Keratinocyte (primary cell): ENCODE measurements around the gene GPR15.

Experiments
- CTCF ChIP-seq, 3 experiments: IDR thresholded peaks in 1 of 3; conservative IDR thresholded peaks in 1 of 3; optimal IDR thresholded peaks in 1 of 3; 2 replicates in 2 of 3; 3 replicates in 1 of 3; pipeline versions ENCODE3 to v1.5.1; 2011; ENCODE audit warnings: low read length in 3 of 3, mild to moderate bottlenecking in 3 of 3, moderate library complexity in 2 of 3, control low read depth in 1 of 3, inconsistent platforms in 1 of 3; ENCODE audit not compliant: insufficient read depth in 2 of 3; ENCODE audit errors: extremely low read depth in 1 of 3
- EZH2 ChIP-seq: IDR thresholded peaks from one replicate; pipeline ENCODE4 v1.6.1; 2012; ENCODE audit warnings: inconsistent platforms, mild to moderate bottlenecking, low read length, moderate library complexity

- TF ChIP-seq CTCF (optimal IDR thresholded peaks at IDR 0.05 in 1 of 3, IDR thresholded peaks at IDR 0.05 in 1 of 3, conservative IDR thresholded peaks at IDR 0.05 in 1 of 3; ENCODE audit: extremely low read depth in 1 of 3, insufficient read depth in 2 of 3, low read length in 3 of 3) (no peak), EZH2 (no peak)
These were observed 27.2 kb upstream of the GPR15 start for GRCh38 chr3:98504539-98504938.
